ENCODE data around the gene ATP2B2.

The ATP2B2 gene

GRCh38 chr3:10505050-10505790, at the start of gene ATP2B2:
TSS of gene ATP2B2 (minus strand) at chr3:10505586. CDS start at chr3:10449543, 56,043 bp downstream.
- Histone ChIP-seq H3K27me3 (ENCODE audit: control insufficient read depth, insufficient read depth, low read length) (peaks cover 2% of the 10 kb centered on the region), H3K4me3 (ENCODE audit: low read depth, low read length) (peak within 1 kb of the TSS; percentile 32), H3K9ac (ENCODE audit: low read depth, low read length) (no peak within 1 kb of the TSS), H3K36me3 (ENCODE audit: control insufficient read depth, insufficient read depth, low read length) (no peaks in the 10 kb centered on the region), H3K4me1 (ENCODE audit: control insufficient read depth, insufficient read depth, low read length) (no peaks in the 10 kb centered on the region), H3K9me3 (ENCODE audit: control insufficient read depth, insufficient read depth, low read length) (no peaks in the 10 kb centered on the region)

- Histone ChIP-seq H3K9me3 (ENCODE audit: control insufficient read depth, insufficient read depth, low read length) (no peaks in the 10 kb centered on the region), H3K4me1 (ENCODE audit: control insufficient read depth, insufficient read depth, low read length) (peaks cover 4% of the 10 kb centered on the region), H3K27me3 (ENCODE audit: control insufficient read depth, insufficient read depth, low read length) (peaks cover 2% of the 10 kb centered on the region), H3K9ac (ENCODE audit: low read depth, low read length) (no peak overlapping the region), H3K4me3 (ENCODE audit: low read depth, low read length) (no peak overlapping the region), H3K36me3 (ENCODE audit: control insufficient read depth, insufficient read depth, low read length) (no peaks in the 10 kb centered on the region)
These were observed 49.4 kb upstream of the ATP2B2 start for GRCh38 chr3:10554746-10555145.

GRCh38 chr3:10554236-10554611, 48.8 kb upstream of the ATP2B2 start:
- H3K36me3 ChIP-seq (ENCODE audit: control insufficient read depth, insufficient read depth, low read length): no peaks in the 10 kb centered on the region
- peaks cover 4% of the 10 kb centered on the region for H3K4me1 ChIP-seq (ENCODE audit: control insufficient read depth, insufficient read depth, low read length)
- H3K4me3 ChIP-seq (ENCODE audit: low read depth, low read length): no peak overlapping the region
- peaks cover 2% of the 10 kb centered on the region for H3K27me3 ChIP-seq (ENCODE audit: control insufficient read depth, insufficient read depth, low read length)
- H3K9me3 ChIP-seq (ENCODE audit: control insufficient read depth, insufficient read depth, low read length): no peaks in the 10 kb centered on the region
- H3K9ac ChIP-seq (ENCODE audit: low read depth, low read length): no peak overlapping the region

- peaks cover 2% of the 10 kb centered on the region for H3K27me3 ChIP-seq (ENCODE audit: control insufficient read depth, insufficient read depth, low read length)
- H3K9me3 ChIP-seq (ENCODE audit: control insufficient read depth, insufficient read depth, low read length): no peaks in the 10 kb centered on the region
- no peaks in the 10 kb centered on the region for H3K36me3 ChIP-seq (ENCODE audit: control insufficient read depth, insufficient read depth, low read length)
- H3K4me3 ChIP-seq (ENCODE audit: low read depth, low read length): no peak overlapping the region
- H3K9ac ChIP-seq (ENCODE audit: low read depth, low read length): no peak overlapping the region
- peaks cover 4% of the 10 kb centered on the region for H3K4me1 ChIP-seq (ENCODE audit: control insufficient read depth, insufficient read depth, low read length)
These were observed 48.3 kb upstream of the ATP2B2 start for GRCh38 chr3:10553591-10554235.

GRCh38 chr3:10552631-10552943, 47.2 kb upstream of the ATP2B2 start:
- Histone ChIP-seq H3K4me1 (ENCODE audit: control insufficient read depth, insufficient read depth, low read length) (peaks cover 4% of the 10 kb centered on the region), H3K9me3 (ENCODE audit: control insufficient read depth, insufficient read depth, low read length) (no peaks in the 10 kb centered on the region), H3K9ac (ENCODE audit: low read depth, low read length) (no peak overlapping the region), H3K4me3 (ENCODE audit: low read depth, low read length) (no peak overlapping the region), H3K27me3 (ENCODE audit: control insufficient read depth, insufficient read depth, low read length) (no peaks in the 10 kb centered on the region), H3K36me3 (ENCODE audit: control insufficient read depth, insufficient read depth, low read length) (no peaks in the 10 kb centered on the region)

GRCh38 chr3:10551821-10552630, 46.6 kb upstream of the ATP2B2 start:
- Histone ChIP-seq H3K4me1 (ENCODE audit: control insufficient read depth, insufficient read depth, low read length) (peaks cover 4% of the 10 kb centered on the region), H3K9me3 (ENCODE audit: control insufficient read depth, insufficient read depth, low read length) (no peaks in the 10 kb centered on the region), H3K4me3 (ENCODE audit: low read depth, low read length) (no peak overlapping the region), H3K36me3 (ENCODE audit: control insufficient read depth, insufficient read depth, low read length) (no peaks in the 10 kb centered on the region), H3K27me3 (ENCODE audit: control insufficient read depth, insufficient read depth, low read length) (no peaks in the 10 kb centered on the region), H3K9ac (ENCODE audit: low read depth, low read length) (no peak overlapping the region)

GRCh38 chr3:10551139-10551538, 45.8 kb upstream of the ATP2B2 start:
- no peaks in the 10 kb centered on the region for H3K9me3 ChIP-seq (ENCODE audit: control insufficient read depth, insufficient read depth, low read length)
- H3K4me1 ChIP-seq (ENCODE audit: control insufficient read depth, insufficient read depth, low read length): peaks cover 4% of the 10 kb centered on the region
- no peak overlapping the region for H3K4me3 ChIP-seq (ENCODE audit: low read depth, low read length)
- no peaks in the 10 kb centered on the region for H3K27me3 ChIP-seq (ENCODE audit: control insufficient read depth, insufficient read depth, low read length)
- H3K9ac ChIP-seq (ENCODE audit: low read depth, low read length): no peak overlapping the region
- H3K36me3 ChIP-seq (ENCODE audit: control insufficient read depth, insufficient read depth, low read length): no peaks in the 10 kb centered on the region

GRCh38 chr3:10550705-10551104, 45.3 kb upstream of the ATP2B2 start:
- H3K9me3 ChIP-seq (ENCODE audit: control insufficient read depth, insufficient read depth, low read length): no peaks in the 10 kb centered on the region
- H3K36me3 ChIP-seq (ENCODE audit: control insufficient read depth, insufficient read depth, low read length): no peaks in the 10 kb centered on the region
- H3K4me1 ChIP-seq (ENCODE audit: control insufficient read depth, insufficient read depth, low read length): peaks cover 4% of the 10 kb centered on the region
- H3K9ac ChIP-seq (ENCODE audit: low read depth, low read length): no peak overlapping the region
- H3K27me3 ChIP-seq (ENCODE audit: control insufficient read depth, insufficient read depth, low read length): no peaks in the 10 kb centered on the region
- no peak overlapping the region for H3K4me3 ChIP-seq (ENCODE audit: low read depth, low read length)

GRCh38 chr3:10549617-10550230, 44.3 kb upstream of the ATP2B2 start:
- Histone ChIP-seq H3K4me3 (ENCODE audit: low read depth, low read length) (no peak overlapping the region), H3K4me1 (ENCODE audit: control insufficient read depth, insufficient read depth, low read length) (peaks cover 4% of the 10 kb centered on the region), H3K9ac (ENCODE audit: low read depth, low read length) (no peak overlapping the region), H3K36me3 (ENCODE audit: control insufficient read depth, insufficient read depth, low read length) (no peaks in the 10 kb centered on the region), H3K9me3 (ENCODE audit: control insufficient read depth, insufficient read depth, low read length) (no peaks in the 10 kb centered on the region), H3K27me3 (ENCODE audit: control insufficient read depth, insufficient read depth, low read length) (no peaks in the 10 kb centered on the region)

- Histone ChIP-seq H3K4me3 (ENCODE audit: low read depth, low read length) (no peak overlapping the region), H3K9ac (ENCODE audit: low read depth, low read length) (no peak overlapping the region), H3K9me3 (ENCODE audit: control insufficient read depth, insufficient read depth, low read length) (no peaks in the 10 kb centered on the region), H3K36me3 (ENCODE audit: control insufficient read depth, insufficient read depth, low read length) (no peaks in the 10 kb centered on the region), H3K4me1 (ENCODE audit: control insufficient read depth, insufficient read depth, low read length) (peaks cover 4% of the 10 kb centered on the region), H3K27me3 (ENCODE audit: control insufficient read depth, insufficient read depth, low read length) (no peaks in the 10 kb centered on the region)
These were observed 43.6 kb upstream of the ATP2B2 start for GRCh38 chr3:10548992-10549391.

- no peaks in the 10 kb centered on the region for H3K36me3 ChIP-seq (ENCODE audit: control insufficient read depth, insufficient read depth, low read length)
- no peak overlapping the region for H3K4me3 ChIP-seq (ENCODE audit: low read depth, low read length)
- no peaks in the 10 kb centered on the region for H3K9me3 ChIP-seq (ENCODE audit: control insufficient read depth, insufficient read depth, low read length)
- no peaks in the 10 kb centered on the region for H3K4me1 ChIP-seq (ENCODE audit: control insufficient read depth, insufficient read depth, low read length)
- no peaks in the 10 kb centered on the region for H3K27me3 ChIP-seq (ENCODE audit: control insufficient read depth, insufficient read depth, low read length)
- no peak overlapping the region for H3K9ac ChIP-seq (ENCODE audit: low read depth, low read length)
These were observed 42.7 kb upstream of the ATP2B2 start for GRCh38 chr3:10547841-10548783.
